ENCODE results near the gene ANKRD53.

ANKRD53 gene

DNA sequence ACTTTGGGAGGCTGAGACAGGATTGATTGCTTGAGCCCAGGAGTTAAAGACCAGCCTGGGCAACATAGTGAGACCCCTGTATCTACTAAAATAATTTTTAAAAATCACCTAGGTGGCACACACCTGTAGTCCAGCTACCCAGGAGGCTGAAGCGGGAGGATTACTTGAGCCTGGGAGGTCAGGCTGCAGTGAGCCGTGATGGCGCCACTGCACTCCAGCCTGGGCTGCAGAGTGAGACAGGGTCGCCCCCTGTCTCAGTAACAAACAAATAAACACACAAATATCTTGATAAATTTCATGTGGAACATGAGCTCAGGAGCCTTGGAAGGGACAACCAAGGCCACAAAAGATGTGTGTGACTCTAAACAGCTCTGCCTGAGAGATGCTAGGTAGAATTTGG lies 11.7 kb upstream of the ANKRD53 start:
- DNase-seq (ENCODE audit: low spot score): no peak

DNA sequence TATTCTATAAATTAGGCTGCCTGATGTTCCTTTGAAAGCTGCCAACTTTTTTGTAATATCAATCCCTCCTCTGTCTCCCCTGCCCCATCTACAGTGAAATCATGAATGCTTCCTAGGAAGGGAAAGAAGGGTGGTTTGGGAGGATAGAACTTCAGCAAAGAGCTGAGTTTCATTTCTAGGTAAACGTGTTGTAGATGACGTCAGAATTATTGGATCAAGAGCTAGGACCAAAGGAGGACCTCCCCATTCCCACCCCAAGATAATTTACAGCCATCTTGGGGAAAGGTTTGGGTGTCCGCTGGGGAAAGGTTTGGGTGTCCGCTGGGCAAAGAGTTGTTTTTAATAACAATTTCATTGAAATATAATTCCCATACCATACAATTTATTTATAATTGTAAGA lies 11.2 kb upstream of the ANKRD53 start:
- DNase-seq (ENCODE audit: low spot score): no peak

DNA sequence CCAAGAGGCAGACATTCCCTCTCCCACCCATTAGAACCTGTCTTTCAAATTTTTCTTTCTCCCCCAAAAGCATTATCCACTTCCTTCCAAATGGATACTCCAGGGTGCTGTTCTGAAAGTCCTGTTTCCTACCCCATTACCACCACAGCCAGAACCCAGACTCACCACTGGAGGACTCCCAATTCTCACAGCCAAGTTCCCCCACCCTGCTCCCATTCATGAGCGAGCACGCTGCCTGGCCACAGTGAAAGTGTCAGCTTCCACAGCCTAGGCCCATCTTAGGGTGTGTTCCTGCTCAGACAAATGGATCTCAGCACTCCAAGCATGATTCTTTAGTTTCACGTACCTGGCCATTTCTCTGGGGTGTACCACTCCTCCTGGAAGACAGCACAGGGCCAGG lies 3.8 kb upstream of the ANKRD53 start:
- DNase-seq (ENCODE audit: low spot score): no peak

DNA sequence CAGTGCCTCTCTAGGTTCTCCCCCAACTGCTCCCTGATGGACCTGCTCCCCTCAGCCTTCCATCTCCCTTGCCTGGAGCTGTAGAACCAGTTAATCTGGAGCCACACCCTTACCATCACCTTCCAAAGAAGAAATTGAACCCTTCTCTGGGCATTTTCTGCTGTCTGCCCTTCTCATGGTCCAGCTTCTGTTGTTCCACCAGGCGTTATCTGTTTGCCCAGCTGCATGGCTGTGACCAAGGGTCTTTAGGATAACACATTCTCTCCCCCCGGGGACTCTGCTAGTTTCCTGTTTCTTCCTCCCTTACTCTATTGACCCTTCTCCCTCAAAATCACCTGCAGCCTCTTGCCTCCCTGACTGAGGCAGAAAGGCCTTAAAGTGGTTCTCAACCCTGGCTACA lies 3.2 kb upstream of the ANKRD53 start:
- no peak for DNase-seq (ENCODE audit: low spot score)

DNA sequence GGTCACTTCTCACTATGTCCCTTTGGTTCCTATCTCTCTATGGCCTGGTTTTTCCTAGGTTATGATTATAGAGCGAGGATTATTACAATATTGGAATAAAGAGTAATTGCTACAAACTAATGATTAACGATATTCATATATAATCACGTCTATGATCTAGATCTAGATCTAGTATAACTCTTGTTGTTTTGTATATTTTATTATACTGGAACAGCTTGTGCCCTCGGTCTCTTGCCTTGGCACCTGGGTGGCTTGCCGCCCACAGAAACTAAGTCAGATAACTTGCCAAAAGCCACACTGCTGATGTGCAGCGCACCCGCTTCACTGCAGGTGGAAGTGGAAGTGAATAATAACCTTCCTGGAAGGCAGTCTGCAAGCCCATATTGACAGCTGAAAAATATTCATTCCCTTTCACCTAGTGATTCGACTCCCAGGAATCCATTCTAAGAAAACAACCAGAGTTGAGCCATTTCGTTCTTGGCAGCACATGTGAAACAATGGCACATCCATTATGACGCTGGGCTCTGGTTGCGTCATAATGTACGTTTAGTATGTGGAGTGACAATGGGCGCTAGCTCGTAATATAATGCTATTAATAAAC lies 725 bp upstream of the ANKRD53 start:
- DNase-seq (ENCODE audit: low spot score): peak; percentile 25

DNA sequence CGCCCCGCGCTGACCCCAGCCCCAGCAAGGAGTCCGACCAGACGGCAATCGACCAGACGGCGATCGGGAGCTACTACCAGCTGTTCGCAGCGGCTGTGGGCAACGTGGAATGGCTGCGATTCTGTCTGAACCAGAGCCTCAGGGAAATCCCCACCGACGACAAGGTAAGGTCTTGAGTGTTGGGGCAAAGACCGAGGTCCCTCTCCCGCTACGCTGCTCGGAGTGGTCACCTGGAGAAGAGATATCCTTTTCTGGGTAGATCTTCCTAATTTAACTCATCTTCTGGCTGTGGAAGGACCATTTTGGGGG lies 704 bp downstream of the ANKRD53 start:
- no peak for DNase-seq (ENCODE audit: low spot score)

DNA sequence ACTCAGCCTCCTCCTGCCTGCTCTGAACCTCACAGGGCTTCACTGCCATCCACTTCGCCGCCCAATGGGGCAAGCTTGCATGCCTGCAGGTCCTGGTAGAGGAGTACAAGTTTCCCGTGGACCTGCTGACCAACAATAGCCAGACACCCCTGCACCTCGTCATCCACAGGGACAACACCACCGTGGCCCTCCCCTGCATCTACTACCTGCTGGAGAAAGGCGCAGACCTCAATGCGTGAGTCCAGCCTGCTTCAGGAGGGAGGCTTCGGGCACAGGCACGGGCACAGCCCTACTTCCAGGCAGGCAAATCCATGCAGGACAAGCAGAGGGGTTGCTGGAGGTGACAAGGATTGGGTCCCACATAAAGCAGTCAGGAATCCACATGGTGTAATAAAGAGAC lies 1.2 kb downstream of the ANKRD53 start:
- no peak for DNase-seq (ENCODE audit: low spot score)

DNA sequence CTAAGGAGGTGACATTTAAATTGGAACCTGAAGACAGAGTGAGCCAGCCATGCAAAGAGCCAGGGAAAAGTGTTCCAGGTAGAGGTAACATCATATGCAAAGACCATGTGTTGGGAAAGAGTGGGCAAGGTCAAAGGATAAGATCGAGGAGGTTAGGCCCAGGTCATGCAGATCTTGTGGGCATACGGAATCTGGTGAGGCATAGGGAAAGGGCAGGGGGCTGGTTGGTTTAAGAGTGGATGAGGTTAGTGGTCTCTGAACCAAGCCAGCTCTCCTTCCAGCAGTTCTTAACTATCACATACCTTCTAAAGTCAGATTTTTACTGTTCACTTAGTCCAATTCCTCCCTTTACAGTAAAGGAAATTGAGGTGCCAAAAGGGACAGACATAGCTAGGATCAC lies 3.0 kb downstream of the ANKRD53 start:
- DNase-seq (ENCODE audit: low spot score): no peak

DNA sequence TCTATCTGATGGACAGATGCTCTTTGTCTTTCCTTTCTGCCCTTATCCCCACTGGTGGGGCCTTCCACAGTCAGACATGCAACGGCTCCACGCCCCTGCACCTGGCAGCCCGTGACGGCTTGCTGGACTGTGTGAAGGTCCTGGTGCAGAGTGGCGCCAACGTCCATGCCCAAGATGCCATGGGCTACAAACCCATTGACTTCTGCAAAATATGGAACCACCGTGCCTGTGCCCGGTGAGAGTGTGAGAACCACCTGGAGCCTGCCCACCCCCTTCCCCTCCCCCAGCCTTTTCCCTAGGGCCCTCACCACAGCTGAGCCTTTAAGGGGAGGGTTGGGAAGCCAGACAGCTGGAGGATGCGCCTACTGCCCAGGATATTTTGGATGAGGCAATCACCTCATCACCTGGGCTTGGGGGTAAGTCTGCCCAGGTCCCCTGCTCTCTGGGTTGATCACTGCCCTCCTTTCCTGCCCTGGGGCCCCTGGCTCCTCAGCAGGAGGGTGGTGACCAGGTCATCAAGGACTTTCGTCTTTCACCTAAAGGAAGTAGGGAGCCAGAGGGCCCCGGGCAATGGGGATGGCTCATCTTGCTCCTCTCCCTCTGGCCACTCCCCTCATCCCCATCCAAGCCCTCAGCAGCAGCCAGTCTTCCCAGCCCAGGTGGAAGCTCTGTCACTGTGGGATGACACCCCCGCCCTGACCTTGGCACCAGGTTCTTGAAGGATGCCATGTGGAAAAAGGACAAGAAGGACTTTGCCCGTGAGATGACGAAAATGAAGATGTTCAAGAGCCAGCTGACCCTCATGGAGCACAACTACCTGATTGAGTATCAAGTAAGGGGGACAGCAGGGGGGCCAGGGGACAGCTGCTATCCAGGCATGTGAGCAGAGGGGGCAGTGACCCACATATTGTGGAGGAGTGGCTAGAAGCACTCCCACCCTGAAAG lies 3.7 kb downstream of the ANKRD53 start:
- no peak for DNase-seq (ENCODE audit: low spot score)

DNA sequence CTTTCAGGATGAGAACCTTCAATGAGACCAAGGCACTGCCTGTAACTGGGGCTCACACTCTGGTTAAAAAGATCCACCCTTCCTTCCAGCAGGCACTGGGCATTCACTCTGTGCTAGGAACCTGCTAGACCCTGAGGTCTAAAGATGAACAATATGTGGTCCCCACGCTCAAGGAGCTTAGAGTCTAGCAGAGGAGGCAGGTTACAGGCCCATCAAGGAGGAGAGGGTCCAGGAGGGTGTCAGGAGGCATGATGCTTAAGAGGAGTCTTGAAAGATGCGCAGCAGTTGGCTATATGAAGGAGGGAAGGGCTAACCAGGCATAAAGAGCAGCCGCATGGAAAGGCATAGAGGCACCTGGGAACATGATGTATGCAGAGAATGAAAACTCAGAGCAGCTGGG lies 4.5 kb downstream of the ANKRD53 start:
- DNase-seq (ENCODE audit: low spot score): no peak

DNA sequence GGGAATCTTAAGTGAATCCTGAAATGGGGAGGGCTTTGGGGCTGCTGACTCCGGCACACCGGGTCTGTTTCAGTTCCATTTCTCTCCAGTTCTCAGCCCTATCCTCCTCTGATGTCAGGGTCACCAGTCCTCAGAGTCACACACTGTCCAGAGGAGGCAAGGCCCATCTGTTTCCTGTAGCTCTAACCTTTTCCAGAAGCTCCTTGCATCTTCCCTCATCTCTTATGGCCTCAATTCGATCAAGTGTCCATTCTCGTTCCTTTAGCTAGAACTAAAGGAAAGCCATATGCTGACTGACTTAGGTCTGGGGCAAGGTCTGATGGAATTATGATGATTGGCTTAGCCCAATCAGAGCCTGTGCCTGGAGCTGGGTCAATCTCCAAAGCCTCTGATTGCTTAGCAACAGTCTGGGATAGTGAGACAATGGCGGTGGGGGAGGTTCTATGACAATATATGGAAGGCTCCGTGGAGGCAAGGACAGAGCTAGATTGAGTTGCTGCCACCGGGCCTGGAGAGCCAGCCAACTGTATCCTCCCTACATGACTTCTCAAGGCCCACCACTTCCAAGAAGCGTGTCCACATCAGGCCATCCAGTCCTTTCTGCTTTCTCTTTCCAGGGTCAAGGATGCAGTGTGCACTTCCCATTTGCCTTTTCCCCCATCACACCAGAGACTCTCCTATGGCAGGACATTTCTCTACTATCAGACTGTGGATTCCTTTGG lies 5.2 kb downstream of the ANKRD53 start:
- DNase-seq (ENCODE audit: low spot score): no peak

DNA sequence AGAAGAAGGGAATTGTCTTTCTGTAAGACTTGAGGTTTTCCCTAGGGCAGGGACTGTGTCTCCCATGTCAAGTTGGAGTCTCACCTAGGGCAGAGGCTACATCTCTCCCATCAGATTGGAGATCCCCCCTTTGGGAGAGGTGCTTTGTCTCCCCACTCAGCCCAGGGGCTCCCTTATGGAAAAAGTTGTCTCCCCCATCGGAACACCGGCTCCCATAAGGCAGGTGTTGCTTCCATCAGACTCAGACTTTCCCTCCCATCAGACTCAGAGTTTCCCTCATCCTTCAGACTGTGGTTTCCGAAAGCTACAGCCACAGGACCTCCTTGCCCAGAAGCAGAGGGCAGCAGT lies 5.8 kb downstream of the ANKRD53 start:
- DNase-seq (ENCODE audit: low spot score): no peak

DNA sequence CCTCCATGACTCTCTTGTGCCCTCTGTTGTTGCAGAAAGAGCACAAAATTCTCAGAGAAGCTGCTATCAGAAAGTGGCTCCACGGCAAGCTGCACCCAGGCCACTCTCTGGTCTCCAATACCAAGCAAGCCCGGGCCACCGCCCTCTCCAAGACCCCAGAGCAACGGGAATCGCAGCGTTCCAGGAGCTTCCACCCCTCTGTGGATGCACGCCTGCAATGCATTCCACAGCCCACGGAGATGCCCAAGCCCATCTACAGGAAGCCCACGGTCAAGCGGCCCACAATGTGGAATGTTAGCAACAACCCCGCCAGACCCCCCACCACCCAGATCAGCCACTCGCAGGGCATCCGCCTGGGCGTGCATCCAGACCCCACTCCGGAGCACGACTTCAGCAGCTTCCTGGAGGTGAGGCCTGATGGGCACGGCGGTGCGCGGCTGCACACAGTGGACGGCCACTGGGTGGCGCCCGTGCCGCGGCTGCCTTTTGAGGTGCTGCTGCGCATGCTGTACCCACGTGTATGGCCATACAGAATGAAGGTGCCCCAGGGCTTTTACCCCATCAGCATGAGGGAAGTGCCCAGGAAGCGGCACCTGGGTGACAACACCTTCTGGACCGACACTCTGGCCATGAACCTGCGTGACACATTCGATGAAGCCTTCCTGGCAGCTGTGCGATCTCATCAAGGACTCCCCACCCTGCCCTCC lies 6.3 kb downstream of the ANKRD53 start:
- DNase-seq (ENCODE audit: low spot score): peak; percentile 79

DNA sequence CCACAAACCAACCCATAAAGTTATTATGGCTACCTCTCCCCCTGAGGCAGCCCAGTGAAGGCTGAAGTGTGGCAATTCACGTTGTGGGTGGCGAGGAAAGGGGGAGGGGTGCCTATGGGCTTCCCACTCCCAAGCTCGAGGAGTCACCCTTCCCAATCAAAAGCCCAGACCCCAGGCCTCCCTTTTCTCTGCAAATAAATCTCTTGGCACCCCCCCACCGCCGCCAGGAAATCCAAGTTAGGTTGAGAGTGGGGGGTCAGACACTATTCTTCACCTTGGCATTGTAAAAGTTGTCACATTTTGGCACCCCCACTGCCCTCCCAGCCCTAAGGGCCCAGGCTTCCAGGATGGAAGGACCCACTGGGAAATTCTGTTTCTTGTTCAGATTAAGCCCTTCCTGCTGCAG lies 6.9 kb downstream of the ANKRD53 start:
- no peak for DNase-seq (ENCODE audit: low spot score)

DNA sequence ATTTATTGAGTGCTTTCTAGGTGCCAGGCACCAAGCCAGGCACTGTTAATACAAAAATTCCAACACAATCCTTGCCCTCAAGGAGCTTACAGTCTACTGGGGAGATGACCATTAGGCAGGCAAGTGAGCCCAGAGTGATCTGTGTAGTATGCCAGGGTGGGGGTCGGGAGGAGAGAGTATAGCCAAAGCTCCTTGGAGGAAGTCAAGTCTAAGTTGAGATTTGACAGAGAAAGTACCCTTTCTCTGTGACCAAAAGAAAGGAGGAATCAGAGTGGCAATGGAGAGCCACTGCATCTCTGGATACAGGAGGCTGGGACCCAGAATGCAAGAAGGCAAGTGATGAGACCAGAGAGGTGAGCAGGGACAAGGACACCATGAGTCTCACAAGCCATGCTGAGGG lies 7.5 kb downstream of the ANKRD53 start:
- DNase-seq (ENCODE audit: low spot score): no peak

DNA sequence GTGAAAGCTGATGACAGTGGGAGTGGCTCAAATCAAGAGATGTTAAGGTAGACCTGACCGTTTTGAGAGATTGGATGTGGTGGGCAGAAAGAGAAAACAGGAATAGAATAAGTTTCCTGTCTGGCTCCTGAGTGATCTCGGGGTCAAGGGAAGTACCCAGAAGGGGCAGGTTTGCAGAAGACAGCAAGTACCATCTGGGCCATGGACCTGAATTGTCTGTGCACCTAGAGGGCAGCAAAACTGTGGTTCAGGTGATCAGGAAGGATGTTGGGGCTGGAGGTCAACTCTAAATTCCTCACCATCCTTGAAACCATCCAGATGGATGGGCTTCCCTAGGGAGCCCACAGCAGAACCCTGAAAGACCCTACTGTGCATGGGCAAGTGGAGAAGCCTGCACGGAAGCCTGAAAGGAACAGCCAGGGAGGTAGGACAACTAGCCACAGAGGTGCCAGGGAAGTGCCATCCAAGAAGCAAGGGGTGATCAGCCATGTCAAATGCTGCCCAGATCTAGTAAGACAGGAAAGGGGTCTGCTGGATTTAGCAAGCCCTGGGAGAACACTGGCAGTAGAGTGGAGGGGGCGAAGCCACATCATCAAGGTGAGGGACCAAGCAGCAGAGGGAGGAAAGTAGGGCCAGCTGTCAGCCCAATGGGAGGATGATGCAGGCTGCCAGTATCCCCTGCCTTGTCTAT lies 8.2 kb downstream of the ANKRD53 start:
- DNase-seq (ENCODE audit: low spot score): no peak

DNA sequence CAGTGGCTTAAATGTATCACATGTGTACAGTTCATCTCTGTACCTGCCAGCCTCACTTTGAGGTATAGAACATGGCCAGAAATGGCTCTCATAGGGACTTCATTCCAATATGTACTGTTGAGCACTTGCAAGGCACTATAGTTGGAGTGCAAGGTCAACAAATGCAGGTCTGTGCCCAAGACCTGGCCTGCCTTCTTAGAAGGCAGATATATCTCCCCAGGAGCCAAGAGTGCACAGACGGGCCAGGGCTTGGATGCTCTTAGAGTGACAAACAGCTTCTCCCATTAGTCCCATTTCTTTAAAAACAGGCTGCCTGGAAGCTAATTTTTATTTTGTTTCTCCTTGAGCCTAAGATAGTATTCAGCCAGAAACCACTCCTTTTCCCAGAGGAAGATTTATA lies 9.0 kb downstream of the ANKRD53 start:
- no peak for DNase-seq (ENCODE audit: low spot score)

DNA sequence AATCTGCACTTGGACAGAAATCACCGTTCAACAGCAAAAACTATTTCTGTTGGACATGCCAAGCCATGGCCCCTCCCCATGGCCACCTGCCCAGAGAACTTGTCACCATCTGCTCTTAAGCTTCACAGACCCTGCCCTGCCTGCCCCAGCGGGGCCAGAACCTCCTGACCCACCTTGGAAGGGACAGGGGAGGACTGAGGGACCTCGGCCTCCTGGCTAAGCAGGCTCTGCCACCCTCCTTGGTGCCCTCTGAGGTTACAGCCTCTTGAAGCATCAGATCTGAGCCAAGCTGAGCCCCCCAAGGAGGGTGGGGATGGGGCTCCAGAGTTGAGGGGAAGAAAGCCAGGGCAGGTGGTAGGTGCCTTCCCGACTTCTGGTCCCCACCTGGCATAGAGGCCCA lies 9.7 kb downstream of the ANKRD53 start:
- no peak for DNase-seq (ENCODE audit: low spot score)

DNA sequence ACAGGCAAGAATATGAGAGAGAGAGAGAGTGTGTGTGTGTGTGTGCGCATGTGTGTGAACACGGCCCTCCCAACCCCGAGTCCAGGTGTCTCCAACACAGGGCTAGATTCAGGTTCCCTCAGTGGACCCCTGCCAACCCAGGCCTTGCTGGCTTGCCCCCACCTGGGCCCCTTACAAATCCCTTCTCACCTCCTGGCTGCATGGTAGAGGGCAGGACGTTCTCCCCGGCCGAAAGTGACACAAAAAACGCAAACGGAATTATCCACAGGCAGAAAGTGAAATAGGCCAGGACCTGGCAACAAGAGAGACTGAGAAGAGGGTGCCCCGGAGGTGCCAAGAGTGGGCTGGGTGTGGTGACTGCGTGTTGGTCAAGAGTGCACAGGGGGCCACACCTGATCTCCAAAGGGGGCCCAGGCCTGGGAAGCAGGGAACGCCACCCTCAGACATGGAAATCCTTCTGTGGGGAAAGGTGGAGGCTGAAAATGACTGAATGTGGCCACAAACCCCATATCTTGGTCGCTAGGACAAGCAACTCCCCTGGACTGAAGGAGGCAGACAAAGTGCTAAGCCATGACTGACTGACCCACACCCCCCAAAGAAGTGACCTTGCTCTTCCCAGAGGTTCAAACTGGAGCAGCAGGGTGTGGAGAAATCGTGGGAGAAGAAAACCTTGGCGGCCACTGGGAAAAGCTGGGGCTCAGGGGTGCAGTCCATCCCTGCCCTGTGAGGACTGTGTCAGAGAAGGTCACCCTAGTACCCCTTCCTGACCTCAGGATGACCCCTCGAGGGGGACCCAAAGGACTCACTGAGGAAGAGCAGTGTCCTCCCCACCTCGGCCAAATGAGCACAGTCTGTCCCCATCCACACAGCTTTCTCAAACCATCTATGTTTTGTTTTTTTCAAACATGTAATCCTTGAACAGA lies 10.6 kb downstream of the ANKRD53 start:
- no peak for DNase-seq (ENCODE audit: low spot score)

DNA sequence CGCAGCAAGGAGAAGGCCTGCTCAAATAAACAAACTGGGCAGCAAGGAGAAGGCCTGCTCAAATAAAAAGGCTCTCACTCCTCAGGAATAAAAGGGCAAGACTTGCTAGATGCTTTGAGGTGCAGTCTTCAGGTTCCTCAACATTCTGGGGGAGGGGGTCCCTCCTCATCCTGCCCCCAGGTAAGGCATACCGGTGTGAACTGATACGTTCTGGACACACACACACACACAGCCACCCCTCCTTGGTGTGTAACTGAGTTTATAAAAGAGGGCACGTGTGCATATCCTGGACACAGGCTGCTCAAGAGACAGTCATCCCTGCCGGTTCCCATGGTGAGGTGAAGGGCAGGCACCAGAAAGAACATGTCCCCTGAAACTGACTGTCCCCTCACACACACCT lies 11.8 kb downstream of the ANKRD53 start:
- DNase-seq (ENCODE audit: low spot score): no peak

DNA sequence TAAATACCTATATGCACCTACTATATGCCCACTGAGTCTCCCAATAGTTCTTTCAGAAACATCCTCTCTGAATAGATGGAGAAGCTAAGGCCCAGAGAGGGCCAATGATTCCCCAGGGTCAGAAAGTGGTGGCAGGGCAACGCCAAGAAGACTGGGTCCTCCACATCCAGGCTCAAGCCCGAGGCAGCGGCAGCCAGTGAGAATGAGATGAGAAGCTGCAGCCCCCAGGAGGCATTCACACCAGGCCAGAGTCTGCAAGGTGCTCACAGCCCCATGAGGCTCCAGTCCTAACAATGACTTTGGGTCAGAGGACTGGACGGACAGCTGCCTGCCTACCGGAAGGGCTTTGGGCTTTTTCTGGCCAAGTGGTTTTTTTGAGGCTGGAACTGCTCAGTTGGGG lies 12.7 kb downstream of the ANKRD53 start:
- DNase-seq (ENCODE audit: low spot score): no peak
